ENCODE results near the gene MTIF2. TPM values are rescaled to one million over a fixed set of nuclear protein-coding genes. Genes with fewer than 3 reads are reported as not detected.
A peak's percentile ranks its signal among the peaks of the same experiment; 100 is the strongest.

Gene MTIF2
- total and polyA plus RNA-seq, 9 of the 15 experiments (the other 6 are each of a cell fraction or from before 2014, with no cell fraction given) = 58.7 to 143 (median 105) TPM

GRCh38 chr2:55232863-55233657, 36.0 kb downstream of the MTIF2 start (continued):
- TF ChIP-seq, protein P1, sequence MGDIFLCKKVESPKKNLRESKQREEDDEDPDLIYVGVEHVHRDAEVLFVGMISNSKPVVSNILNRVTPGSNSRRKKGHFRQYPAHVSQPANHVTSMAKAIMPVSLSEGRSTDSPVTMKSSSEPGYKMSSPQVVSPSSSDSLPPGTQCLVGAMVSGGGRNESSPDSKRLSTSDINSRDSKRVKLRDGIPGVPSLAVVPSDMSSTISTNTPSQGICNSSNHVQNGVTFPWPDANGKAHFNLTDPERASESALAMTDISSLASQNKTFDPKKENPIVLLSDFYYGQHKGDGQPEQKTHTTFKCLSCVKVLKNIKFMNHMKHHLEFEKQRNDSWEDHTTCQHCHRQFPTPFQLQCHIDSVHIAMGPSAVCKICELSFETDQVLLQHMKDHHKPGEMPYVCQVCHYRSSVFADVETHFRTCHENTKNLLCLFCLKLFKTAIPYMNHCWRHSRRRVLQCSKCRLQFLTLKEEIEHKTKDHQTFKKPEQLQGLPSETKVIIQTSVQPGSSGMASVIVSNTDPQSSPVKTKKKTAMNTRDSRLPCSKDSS (IDR thresholded peaks at IDR 0.05; ENCODE audit: low read depth, partially characterized antibody) = no peak
- TF ChIP-seq HDAC1 (IDR thresholded peaks at IDR 0.05) = 0 out of 4 replicates have a peak, but pooled peaks of 1 of the 2 experiments have one; percentile 18
- TF ChIP-seq, protein P2, sequence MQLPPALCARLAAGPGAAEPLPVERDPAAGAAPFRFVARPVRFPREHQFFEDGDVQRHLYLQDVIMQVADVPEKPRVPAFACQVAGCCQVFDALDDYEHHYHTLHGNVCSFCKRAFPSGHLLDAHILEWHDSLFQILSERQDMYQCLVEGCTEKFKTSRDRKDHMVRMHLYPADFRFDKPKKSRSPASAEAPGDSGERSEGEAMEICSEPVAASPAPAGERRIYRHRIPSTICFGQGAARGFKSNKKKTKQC (CRISPR knock-in tag; IDR thresholded peaks at IDR 0.05) = no peak
- TF ChIP-seq KAT7 (CRISPR knock-in tag; IDR thresholded peaks at IDR 0.05; ENCODE audit: borderline replicate concordance) = 0 out of 2 replicates have a peak, but pooled peaks have one; percentile 55
- TF ChIP-seq MYC (IDR thresholded peaks at IDR 0.05; ENCODE audit: low read depth, low read length) = peak; percentile 69
- TF ChIP-seq MYC (CRISPR knock-in tag; IDR thresholded peaks at IDR 0.05; ENCODE audit: borderline replicate concordance, low read depth) = peak; percentile 50; the same call in 1 of the 2 replicates
- 0 out of 2 replicates have a peak, but pooled peaks have one; percentile 31 for TF ChIP-seq HNRNPL (IDR thresholded peaks at IDR 0.05; ENCODE audit: low read depth, low read length)
- TF ChIP-seq, protein P3, sequence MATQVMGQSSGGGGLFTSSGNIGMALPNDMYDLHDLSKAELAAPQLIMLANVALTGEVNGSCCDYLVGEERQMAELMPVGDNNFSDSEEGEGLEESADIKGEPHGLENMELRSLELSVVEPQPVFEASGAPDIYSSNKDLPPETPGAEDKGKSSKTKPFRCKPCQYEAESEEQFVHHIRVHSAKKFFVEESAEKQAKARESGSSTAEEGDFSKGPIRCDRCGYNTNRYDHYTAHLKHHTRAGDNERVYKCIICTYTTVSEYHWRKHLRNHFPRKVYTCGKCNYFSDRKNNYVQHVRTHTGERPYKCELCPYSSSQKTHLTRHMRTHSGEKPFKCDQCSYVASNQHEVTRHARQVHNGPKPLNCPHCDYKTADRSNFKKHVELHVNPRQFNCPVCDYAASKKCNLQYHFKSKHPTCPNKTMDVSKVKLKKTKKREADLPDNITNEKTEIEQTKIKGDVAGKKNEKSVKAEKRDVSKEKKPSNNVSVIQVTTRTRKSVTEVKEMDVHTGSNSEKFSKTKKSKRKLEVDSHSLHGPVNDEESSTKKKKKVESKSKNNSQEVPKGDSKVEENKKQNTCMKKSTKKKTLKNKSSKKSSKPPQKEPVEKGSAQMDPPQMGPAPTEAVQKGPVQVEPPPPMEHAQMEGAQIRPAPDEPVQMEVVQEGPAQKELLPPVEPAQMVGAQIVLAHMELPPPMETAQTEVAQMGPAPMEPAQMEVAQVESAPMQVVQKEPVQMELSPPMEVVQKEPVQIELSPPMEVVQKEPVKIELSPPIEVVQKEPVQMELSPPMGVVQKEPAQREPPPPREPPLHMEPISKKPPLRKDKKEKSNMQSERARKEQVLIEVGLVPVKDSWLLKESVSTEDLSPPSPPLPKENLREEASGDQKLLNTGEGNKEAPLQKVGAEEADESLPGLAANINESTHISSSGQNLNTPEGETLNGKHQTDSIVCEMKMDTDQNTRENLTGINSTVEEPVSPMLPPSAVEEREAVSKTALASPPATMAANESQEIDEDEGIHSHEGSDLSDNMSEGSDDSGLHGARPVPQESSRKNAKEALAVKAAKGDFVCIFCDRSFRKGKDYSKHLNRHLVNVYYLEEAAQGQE (IDR thresholded peaks at IDR 0.05; ENCODE audit: borderline replicate concordance) = no peak
- TF ChIP-seq, protein P3 (CRISPR knock-in tag; IDR thresholded peaks at IDR 0.05; ENCODE audit: low read depth) = 0 out of 2 replicates have a peak, but pooled peaks have one; percentile 12
- peak; percentile 79 to 86 for TF ChIP-seq MNT (conservative IDR thresholded peaks at IDR 0.05)
- TF ChIP-seq ETV6 (IDR thresholded peaks at IDR 0.05; ENCODE audit: borderline replicate concordance in 1 of 2, low read depth in 2 of 2, low read length in 1 of 2) = 0 out of 4 replicates have a peak, but pooled peaks of 1 of the 2 experiments have one; percentile 41
- TF ChIP-seq ETV6 (CRISPR knock-in tag; IDR thresholded peaks at IDR 0.05; ENCODE audit: borderline replicate concordance) = no peak
